Measurements from ENCODE around the gene SORCS2.
A peak's percentile ranks its signal among the peaks of the same experiment; 100 is the strongest.

SORCS2 gene

DNA sequence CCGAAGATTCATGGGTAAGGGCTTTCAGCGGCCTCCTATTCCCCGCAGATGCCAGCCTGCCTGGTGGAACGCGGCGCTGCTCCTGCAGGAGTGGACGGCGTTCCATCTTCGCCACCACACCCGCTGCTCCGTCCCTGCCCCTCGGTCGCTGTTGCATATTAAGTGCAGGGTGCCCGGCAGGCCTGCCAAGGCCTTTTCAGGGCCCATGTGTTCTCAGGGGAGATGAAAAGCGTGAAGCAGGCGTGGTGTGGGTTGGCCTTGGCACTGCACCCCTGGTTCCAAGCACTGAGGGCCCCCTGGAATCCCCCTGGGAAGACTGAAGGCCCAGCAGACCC lies 52.0 kb downstream of the SORCS2 start:
- DNase-seq (ENCODE audit: low read depth, low spot score), result no peak

DNA sequence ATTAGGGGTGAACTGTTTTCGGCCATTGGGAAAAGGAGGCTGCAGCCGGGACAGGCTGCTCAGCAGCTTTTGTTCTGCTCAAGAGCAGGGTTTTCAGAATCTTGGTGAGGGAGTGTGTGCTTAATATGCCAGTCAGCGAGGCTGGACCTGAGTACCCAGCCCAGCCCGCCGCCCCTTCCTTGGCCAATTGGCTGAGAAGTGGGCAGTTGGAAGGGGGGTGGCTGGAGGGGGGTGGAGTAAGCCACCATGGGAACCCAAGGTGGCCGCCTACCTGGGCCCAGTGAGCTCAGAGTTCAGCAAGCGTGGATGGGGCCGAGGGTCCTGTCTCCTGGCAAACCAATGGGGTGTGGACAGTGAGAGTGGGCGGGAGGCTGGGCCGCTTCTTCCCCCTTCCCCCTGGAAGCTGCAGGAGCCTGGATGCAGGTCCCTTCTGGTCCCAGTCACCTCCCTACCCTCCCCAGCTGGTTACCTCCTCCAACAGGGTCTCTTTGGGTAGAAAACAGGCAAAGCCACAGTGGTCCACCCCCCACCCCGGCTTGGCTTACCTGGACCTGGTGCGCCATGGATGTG lies 52.5 kb downstream of the SORCS2 start:
- no peak for DNase-seq (ENCODE audit: low read depth, low spot score)

DNA sequence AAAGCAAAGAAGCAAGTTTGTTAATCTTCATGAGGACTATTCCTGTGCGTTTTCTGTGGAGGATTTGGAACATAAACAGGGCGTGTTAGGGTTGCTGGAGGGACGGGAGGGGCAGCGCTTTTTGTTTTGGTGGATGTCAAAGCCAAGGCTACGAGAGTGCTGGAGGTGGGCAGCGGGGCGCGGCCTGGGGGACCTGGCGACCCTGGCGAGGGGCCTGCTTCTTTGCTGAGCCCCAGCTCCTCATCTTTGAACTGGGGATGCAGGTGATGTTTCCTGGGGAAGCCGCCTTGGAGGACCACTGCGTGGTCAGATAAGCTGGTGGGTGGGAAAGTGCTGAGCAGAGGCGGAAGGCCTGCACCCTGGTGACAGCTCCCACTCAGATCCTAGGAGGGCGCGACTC lies 55.2 kb downstream of the SORCS2 start:
- no peak for DNase-seq (ENCODE audit: low read depth, low spot score)

DNA sequence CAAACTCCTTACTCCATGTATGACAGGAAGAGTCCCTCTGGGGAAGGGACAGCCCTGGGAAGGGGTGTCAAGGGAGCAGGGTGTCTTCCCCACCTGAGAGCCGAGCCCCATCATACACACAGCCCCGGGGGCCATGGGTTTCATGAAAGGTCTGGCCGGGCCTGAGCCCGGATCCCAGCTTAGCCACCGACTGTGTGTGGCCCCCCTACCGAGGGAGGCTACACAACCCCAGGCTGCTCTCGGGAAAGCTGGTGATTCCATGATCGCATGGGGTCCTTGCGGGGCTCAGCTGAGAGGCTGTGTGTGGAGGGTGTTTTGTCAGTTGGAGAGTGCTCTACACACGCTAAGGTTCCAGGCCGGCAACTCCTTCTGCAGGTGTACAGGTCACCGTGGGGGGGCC lies 55.6 kb downstream of the SORCS2 start:
- DNase-seq (ENCODE audit: low read depth, low spot score), result no peak

DNA sequence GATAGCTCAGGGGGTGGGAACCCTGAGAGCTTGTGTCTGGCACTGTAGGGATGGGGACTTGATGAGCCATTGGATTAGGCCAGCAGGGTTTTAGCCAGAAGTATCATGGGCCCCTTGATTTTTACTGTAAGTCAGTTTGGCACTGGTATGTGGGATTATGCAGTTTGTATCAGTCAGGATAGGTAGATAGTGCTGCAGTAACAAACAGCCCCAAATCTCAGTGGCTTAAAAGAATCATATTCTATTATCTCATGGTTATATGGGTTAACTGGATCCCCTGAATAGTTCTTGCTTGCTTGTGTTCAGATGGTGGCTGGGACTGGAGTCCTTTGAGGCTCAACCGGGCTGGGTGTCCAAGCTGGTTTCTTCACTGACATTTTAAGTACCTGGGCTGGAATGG lies 56.5 kb downstream of the SORCS2 start:
- DNase-seq (ENCODE audit: low read depth, low spot score), result no peak

DNA sequence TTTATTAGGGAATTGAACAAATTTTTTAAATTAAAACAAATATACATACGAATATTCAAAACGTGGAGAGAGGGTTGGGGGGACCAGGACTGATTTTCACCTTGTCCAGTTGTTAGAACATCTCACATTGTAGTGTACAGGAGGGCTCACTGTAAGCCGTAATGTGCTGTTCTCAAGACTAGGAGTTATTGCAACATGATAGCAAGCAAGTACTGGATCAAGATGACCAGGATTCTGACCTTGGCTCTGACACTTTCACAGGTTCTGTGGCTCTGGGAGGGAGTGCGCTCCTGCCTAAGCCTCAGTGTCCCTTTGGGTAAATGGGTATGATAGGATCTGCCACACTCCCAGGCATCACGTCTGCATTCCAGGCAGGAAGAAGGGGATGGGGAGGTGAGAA lies 59.0 kb downstream of the SORCS2 start:
- no peak for DNase-seq (ENCODE audit: low read depth, low spot score)

DNA sequence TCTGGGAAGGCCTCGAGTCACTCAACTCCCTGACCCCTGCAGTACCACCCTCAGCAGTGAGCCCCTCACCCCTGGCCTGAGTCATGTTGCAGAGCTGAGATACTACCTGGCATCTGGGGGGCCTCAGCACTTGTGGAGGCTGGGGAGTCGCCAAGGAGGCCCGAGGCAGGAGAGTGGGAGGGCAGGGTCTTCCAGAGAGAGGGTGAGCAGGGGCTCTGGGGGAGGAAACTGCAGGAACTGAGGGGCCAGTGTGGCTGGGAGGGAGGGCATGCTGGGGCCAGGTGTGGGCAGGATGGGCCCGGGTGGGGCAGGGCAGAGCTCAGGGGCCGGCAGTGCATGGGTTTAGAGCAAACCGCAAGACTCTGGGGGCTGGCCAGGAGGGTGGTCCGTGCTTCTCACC lies 59.7 kb downstream of the SORCS2 start:
- no peak for DNase-seq (ENCODE audit: low read depth, low spot score)

DNA sequence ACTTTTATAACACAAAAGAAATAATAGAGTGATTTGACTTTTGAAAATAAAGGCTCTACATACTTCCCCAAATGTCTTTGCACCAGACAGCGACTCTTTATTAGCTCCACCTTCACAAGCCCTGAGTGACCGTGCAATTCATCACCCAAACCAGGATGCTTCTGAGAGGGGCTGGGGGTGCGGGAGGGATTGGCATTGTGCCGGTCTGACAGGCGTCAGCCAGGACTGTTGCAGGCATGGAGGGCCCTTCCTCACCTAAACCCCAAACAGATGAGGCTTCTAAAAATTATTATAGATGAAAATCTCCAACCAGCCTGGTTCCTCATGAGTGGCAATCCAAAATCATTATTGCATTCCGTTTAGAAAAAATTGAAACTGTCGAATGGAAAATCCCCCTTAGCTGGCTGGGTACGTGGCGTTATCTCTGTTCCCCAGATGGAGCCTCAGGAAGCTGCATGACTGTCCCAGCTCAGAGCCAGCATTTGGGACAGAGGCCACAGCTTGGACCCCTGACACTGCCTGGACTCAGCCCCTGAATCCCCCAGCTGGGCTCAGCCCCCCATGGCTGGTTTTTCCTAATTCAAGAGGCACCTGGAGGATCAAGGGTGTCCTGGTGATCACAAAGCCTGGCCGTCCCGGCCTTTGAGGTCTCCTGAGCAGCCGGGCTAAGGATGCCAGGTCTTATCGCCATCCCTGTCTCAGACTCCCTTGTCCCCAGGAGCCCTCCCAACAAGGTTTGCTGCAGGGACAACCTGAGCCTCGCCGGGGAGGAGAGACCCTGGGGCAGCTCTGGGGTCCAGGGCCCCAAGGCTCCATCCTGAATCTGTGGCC lies 60.4 kb downstream of the SORCS2 start:
- no peak for DNase-seq (ENCODE audit: low read depth, low spot score)

DNA sequence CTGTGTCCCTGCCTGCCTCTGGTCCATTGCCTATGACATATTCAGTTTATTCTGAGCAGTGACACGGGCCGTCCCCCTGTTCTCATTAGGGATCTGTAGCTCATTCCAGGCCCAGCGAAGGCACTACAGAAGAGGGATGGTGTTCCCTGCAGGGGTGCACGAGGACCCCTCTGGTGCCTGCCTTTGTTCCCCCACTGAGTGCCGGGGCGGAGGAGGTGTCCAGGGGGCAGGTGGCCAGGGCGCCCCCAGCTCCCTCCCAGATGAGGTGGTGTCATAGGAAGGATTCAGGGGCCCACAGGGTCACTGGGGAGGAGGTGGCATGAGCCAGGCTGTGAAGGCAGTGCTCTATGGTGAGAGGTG lies 61.0 kb downstream of the SORCS2 start:
- no peak for DNase-seq (ENCODE audit: low read depth, low spot score)

DNA sequence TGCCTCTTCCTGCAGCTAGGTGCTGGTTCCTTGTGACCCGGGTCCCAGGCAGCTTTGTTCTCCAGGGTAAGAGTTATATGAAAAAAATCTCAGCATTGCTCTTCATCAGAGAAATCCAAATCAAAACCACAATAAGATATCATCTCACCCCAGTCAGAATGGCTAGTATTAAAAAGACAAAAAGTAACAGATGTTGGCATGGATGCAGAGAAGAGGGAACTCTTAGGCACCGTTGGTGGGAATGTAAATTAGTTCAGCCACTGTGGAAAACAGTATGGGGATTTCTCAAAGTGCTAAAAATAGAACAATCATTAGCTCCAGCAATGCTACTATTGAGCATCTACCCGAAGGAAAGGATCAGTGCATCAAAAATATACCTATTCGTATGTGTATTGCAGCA lies 61.5 kb downstream of the SORCS2 start:
- DNase-seq (ENCODE audit: low read depth, low spot score), result no peak

DNA sequence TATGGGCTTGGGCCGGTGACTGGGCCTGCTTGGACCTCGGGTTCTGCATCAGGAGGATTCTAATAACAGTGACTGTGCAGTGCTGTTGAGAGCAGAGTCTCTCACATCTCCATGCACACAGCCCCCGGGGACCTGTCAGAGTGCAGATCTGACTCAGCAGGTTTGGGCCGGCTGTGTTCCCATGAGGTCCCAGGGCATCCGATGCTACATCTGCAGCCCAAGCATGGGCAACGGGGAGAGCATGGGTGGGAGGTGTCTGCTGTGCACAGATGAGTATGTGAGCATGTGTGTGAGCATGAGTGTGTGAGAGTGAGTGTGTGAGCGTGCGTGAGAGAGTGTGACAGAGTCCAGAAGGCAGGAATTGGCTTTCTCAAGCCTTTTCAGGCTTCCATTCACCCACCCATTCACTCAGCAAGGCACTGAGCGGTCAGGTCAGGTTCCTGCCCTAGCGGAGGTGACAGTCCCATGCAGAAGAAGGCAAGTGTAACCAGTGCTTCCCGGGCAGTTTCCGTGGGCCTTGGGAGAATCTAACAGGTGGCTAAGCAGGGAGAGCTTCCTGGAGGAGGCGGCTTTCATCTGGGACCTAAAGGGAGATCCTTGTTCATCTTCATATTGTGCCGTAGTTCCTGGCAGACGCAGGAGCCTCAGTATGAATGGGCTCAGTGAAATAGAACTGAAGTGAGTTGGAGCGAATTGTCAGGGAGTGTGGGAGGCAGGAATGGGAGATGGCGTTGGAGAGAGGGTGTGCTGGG lies 62.6 kb downstream of the SORCS2 start:
- no peak for DNase-seq (ENCODE audit: low read depth, low spot score)

DNA sequence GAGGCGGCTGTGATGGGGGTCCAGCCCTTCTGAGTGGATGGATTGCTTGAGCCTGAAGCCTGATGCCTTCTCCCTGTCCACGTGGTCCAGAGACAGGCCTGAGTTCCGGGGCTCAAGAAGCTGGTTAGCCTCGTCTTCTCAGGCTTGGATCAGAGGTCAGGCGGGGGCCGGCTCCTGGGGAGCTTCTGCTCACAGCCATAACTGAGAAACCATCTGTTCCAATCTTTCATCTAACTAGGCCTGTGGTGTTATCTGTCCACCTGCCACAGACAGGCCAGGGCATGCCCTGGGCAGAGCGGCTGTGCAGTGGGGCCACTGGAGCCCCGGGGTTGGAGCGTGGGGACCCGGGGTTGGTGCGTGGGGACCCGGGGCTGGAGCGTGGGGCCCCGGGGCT lies 63.1 kb downstream of the SORCS2 start:
- DNase-seq (ENCODE audit: low read depth, low spot score), result no peak

DNA sequence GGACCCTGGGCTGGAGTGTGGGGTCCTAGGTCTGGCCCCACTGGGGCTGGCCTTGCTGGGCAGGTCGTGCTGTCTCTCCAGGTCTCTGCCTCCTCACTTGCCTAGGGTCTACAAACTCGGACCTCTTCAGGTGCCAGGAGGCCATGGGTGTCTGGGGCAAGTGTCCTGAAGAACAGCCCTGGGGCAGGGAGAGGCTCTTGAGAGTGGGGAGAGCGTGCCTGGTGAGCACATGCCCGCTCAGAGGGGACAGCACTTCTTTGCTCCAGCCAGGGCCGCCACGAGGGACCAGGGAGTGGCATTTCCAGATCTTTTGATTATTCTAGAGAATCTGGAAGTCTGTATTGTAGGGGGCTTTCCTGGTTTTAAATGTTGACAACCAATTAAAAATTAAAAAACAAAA lies 63.7 kb downstream of the SORCS2 start:
- no peak for DNase-seq (ENCODE audit: low read depth, low spot score)

DNA sequence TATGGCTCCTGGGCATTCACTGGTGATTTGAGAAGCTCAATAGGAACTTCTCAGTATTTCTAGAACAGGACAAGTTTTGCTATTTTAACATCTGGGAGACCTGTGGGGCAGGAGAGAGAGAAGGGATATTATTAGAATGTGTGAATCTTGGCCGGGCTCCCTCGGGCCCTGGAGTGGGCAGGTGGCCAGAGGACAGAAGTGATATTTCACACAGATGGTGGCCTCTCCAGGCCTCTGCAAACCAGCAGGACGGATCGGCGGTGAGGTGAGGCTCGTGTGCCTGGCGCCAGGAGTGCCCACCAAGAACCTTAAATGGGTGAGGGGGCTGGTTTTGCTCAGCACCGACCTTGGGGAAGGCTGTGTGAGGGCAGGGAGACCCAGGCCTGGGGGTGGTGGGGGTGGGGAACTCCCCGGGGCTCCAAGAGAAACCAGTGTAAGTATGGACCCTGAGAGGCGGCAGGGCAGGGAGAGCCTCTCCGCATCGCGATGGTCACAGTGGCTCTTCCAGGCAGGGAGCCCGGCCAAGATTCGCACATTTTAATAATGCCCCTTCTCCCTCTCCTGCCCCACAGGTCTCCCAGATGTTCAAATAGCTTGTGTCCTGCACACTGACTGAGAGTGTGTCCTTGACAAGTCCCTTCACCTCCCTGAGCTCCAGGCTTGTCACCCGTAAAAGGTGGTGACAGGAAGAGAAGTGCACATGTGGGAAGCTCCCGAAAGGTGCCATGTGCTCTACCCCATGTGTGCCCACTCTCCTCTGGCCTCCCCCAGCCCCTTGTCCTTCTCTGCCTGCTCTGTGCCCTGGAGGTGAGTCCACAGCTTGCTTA lies 64.9 kb downstream of the SORCS2 start:
- no peak for DNase-seq (ENCODE audit: low read depth, low spot score)

DNA sequence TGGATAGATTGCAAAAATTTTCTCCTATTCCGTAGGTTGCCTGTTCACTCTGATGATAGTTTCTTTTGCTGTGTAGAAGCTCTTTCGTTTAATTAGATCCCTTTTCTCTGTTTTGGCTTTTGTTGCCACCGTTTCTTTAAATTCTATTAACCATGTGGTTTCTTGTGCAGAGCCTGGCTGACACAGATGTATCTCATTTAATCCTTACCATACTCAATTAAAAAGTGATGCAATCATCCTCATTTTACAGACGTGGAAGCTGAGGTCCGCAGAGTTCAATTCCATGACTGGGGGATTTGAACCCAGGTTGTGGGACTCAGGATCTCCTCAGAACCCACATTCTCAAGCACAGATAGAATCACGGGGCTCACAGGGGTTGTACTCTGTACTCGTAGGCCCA lies 66.7 kb downstream of the SORCS2 start:
- DNase-seq (ENCODE audit: low read depth, low spot score), result no peak

DNA sequence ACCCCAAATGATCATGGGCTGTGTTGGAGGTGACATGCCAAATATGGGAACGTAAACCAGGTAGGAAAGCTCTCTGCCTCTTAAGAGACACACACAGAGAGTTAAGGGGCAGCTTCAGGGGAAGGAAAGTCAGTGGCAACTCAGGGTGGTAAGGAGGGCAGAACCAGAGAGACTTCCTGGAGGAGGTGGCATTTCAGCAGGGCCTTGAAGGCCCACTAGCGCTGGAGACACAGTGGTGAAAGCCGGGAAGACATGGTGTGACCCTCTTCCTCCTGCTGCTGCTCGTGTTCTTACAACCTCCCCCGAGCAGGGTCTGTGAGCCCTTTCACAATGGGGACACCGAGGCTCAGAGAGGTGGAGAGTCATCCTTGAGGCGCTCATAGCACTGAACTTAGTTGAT lies 68.2 kb downstream of the SORCS2 start:
- DNase-seq (ENCODE audit: low read depth, low spot score), result no peak

DNA sequence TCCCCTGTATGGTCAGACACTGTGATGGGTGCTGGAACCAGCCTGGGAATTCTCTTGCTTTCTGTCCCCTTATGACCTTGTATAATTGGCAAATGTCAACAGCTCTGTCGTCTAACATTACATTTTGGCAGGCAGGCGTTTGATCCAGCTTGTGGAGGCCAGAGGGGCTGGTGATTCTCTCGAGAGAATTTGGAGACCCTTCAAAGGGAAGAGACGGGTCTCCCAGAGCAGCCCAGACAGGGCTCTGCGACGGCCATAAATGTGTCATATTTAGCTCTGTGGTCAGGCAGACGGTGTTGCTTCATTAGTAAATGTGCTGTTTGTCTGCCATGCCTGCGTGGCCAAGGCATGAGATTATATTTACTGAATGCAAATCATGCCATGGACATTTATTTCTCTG lies 68.7 kb downstream of the SORCS2 start:
- no peak for DNase-seq (ENCODE audit: low read depth, low spot score)

DNA sequence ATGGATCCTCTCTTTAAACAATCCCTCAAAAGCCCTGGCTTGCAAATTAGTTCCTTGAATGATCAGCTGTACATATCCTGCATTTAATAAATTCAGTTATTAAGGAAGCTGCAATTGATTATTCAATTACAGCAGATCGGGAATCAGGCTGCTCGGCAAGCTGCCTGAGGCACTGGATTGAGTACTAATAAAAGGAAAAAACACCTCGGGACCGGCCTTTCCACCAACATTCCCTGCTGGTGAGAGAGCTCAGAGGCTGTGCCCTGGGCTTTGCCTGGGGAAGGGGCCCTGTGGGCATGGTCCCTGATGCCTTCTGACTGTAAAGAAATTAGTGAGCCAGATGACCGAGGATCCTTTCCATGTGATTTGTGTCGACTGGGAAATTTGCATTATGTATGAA lies 69.2 kb downstream of the SORCS2 start:
- DNase-seq (ENCODE audit: low read depth, low spot score), result no peak

DNA sequence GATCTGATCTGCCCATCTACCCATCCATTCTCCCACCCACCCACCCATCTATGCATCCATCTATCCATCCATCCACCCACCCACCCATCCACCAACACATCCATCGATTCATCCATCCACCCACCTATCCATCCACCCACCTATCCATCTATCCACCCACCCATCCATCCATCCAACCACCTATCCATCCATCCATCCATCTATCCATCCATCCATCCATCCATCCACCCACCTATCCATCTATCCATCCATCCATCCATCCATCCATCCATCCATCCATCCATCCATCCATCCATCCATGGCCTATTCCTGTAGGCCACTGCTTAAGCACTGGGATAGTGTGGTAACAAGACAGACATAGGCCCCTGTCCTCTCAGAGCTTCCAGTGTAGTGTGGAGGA lies 69.8 kb downstream of the SORCS2 start:
- DNase-seq (ENCODE audit: low read depth, low spot score), result no peak

DNA sequence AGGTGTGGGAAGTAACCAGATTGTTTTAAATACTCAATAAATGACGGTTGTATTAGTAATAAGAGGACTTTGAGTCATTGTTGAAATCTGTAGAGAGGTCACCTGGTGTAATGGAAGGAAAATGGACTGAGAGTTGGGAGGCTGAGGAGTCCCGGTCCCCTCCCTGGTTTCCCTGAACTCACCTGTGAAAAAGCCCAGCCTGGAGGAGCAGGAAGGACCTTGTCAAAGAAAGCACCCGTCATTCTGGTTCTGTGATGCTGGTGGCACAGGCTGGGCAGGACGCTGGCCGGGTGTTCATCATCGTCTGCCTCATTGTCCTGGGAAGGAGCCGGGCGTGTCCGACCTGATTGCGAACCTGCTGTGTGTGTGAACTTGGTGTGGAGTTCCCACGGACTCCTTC lies 70.8 kb downstream of the SORCS2 start:
- DNase-seq (ENCODE audit: low read depth, low spot score), result no peak

DNA sequence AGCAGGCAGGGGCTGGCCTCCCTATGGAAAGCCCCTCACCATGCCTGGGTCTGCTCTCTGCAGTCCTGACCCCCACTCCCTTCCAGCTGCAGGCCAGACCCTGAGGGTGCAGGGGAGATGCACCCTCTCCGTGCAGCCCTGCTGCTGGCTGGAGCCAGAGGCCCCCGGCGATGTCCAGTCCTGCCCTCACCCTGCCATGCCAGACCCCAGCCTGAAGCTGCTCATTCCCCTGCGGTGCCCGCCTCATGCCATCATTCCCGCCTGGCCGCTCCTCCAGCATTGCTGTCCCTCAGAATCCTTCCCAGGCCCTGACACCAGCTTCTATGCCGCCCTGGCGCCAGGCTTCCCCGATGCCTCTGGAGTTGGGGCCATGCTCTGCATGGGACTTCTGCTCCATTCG lies 72.4 kb downstream of the SORCS2 start:
- DNase-seq (ENCODE audit: low read depth, low spot score), result no peak

DNA sequence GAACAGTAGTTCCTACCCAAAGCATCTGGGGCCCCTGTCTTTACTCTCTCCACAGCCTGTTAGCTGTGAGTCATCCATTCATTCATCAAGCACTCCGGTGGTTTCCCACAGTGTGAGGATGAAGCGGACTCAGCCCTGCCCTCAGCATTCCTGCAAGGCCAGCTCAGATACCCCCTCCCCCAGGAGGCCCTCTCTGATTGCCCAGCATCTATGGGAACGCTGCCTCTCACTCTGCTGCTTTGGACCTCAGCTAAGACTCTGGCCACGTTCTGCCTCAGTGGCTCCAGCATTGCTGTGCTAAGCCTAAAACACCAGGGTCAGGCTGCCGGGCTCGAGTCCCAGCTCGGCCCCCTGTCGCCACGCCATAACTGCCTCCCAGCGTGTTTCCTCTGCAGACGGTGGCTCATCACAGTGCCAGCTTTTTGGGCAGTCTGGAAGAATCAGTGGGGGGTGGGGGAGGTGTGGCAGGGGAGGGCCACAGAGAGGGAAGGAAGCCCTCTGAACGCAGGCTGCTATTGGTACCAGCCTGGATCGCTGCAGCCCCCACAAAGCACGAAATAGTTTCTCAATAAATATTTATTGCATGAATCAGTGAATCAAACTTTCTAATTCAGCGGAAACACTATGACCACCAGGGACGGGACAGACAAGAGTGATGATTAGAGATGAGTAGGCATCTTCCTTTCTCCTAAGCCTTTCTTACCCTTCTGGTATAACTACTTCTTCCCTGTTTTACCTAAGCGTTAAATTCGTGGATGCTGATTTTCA lies 74.4 kb downstream of the SORCS2 start:
- peak; percentile 54 for DNase-seq (ENCODE audit: low read depth, low spot score)

All from iPS DF 19.7 (cell line).